MM.1S (cell line): ENCODE results near the gene TADA2A.

Experiments
- CTCF ChIP-seq: fragments of 300-600 bp; sonication (generic); IDR thresholded peaks from 2 replicates; pipeline ENCODE4 v1.5.1; 2016; ENCODE audit warnings: antibody characterized with exemption, low read length, mixed read lengths
- EZH2 ChIP-seq: fragments of 300-600 bp; sonication (generic); optimal IDR thresholded peaks from 2 replicates; pipeline ENCODE3; 2017; ENCODE audit warnings: low read depth, mild to moderate bottlenecking, antibody characterized with exemption, low read length, mixed read lengths

DNA sequence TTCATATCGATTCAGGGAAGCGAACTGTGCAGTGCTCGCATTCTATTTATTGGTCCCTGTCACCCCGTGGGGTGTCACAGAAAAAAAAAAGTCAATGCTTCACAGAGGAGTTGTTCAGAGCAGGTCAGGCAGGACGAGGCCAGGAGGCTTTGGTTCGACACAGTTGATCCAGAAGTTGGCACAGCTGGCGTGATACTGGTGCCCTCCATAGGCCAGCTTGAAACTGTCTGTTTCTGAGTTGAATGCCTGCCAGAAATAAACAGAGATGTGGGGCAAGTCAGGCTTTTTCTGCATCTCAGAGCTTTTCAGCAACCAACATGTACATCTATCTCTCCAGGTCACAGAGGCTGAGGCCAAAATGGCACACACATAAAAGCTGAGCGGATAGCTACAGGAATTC, 112.1 kb downstream of the TADA2A start:
- TF ChIP-seq CTCF, result no peak
- no peak for TF ChIP-seq EZH2
